Endothelial cell of umbilical vein (primary cell): ENCODE results near the gene UCN3. TPM values are rescaled to one million over a fixed set of nuclear protein-coding genes. Genes with fewer than 3 reads are reported as not detected.

Source experiments
- BruUV-seq: library from RNA; stranded (reverse); fragments of 400-500 nt; replicated peaks from 2 replicates; lab custom pipeline; 2021; lab: Mats Ljungman, UMichigan
- CTCF ChIA-PET: fragments of 300-600, 350-600 bp; sonication (Branson Sonifier 250); formaldehyde crosslinking; loops from one replicate; lab custom pipeline; 2021; ENCODE audit warnings: antibody characterized with exemption, inconsistent platforms; lab: Charles Lee
- POLR2A ChIA-PET: fragments of 300-600, 350-600 bp; sonication (Branson Sonifier 250); formaldehyde crosslinking; loops from one replicate; lab custom pipeline; 2021; ENCODE audit warnings: antibody characterized with exemption, inconsistent platforms; lab: Charles Lee
- DNase-seq: peaks from one replicate; pipeline ENCODE4 v3.0.0-alpha.2; 2011; ENCODE audit warnings: low read depth, low spot score
- FAIRE-seq: peaks from 2 replicates; lab custom pipeline; 2011; peaks lifted over from hg19 to GRCh38; lab: Jason Lieb, UNC
- H2AFZ ChIP-seq: 2 replicates; pipeline ENCODE4 v1.6.0; 2012; ENCODE audit warnings: low read depth, low read length, control low read depth, inconsistent platforms
- H3K27ac ChIP-seq: 2 replicates; pipeline ENCODE4 v1.5.1; 2011; ENCODE audit warnings: low read depth, mild to moderate bottlenecking, control low read depth, low read length, moderate library complexity; ENCODE audit not compliant: insufficient read depth
- H3K27me3 ChIP-seq, 2 experiments: 2 replicates each; pipeline versions ENCODE4 v1.6.0 to v1.6.1; 2011; ENCODE audit warnings: low read length in 2 of 2, mixed read lengths in 1 of 2; ENCODE audit not compliant: control insufficient read depth in 2 of 2, insufficient read depth in 2 of 2
- H3K36me3 ChIP-seq, 2 experiments: 2 replicates in 1 of 2; 3 replicates in 1 of 2; pipeline ENCODE4 v1.5.1; 2011; ENCODE audit warnings: low read length in 2 of 2, mild to moderate bottlenecking in 1 of 2, moderate library complexity in 1 of 2; ENCODE audit not compliant: control insufficient read depth in 2 of 2, insufficient read depth in 2 of 2; ENCODE audit errors: extremely low read depth in 1 of 2
- H3K4me1 ChIP-seq: 3 replicates; pipeline ENCODE4 v1.5.1; 2011; ENCODE audit warnings: mild to moderate bottlenecking, low read length; ENCODE audit not compliant: control insufficient read depth, insufficient read depth; ENCODE audit errors: extremely low read depth
- H3K4me2 ChIP-seq: 2 replicates; pipeline ENCODE4 v1.6.1; 2011; ENCODE audit warnings: low read length, control low read depth, mixed read lengths; ENCODE audit not compliant: insufficient read depth
- H3K4me3 ChIP-seq, 3 experiments: fragments of 200-600 bp in 1 of 3; sonication (generic), shearing (Covaris generic) in 1 of 3; replicated peaks in 1 of 3; 2 replicates each; pipeline ENCODE4 v1.5.1; 2011 to 2016; ENCODE audit warnings: control low read depth in 3 of 3, low read length in 3 of 3, mild to moderate bottlenecking in 2 of 3, inconsistent platforms in 1 of 3, low read depth in 1 of 3, moderate library complexity in 1 of 3; ENCODE audit not compliant: insufficient read depth in 1 of 3
- H3K79me2 ChIP-seq: 2 replicates; pipeline ENCODE4 v1.6.0; 2012; ENCODE audit warnings: low read length, inconsistent platforms; ENCODE audit not compliant: control insufficient read depth, insufficient read depth
- H3K9ac ChIP-seq: replicated peaks from 2 replicates; pipeline ENCODE3; 2011; ENCODE audit warnings: low read length, control low read depth; ENCODE audit not compliant: insufficient read depth; ENCODE audit errors: extremely low read depth
- H3K9me1 ChIP-seq: replicated peaks from 3 replicates; pipeline ENCODE4 v1.6.0; 2011; ENCODE audit warnings: mild to moderate bottlenecking, low read length; ENCODE audit not compliant: control insufficient read depth, insufficient read depth; ENCODE audit errors: extremely low read depth
- H3K9me3 ChIP-seq: replicated peaks from 2 replicates; pipeline ENCODE4 v1.5.1; 2012; ENCODE audit warnings: low read length, inconsistent platforms; ENCODE audit not compliant: control insufficient read depth, insufficient read depth
- H4K20me1 ChIP-seq: replicated peaks from 2 replicates; pipeline ENCODE3; 2011; ENCODE audit warnings: mild to moderate bottlenecking, low read length; ENCODE audit not compliant: control insufficient read depth, insufficient read depth; ENCODE audit errors: extremely low read depth
- CTCF ChIP-seq, 2 donors: IDR thresholded peaks; 1 replicate in 1 of 2; 2 replicates in 1 of 2; pipeline ENCODE4 v1.5.1; 2011; ENCODE audit warnings: low read length in 2 of 2, mild to moderate bottlenecking in 2 of 2, moderate library complexity in 2 of 2, control low read depth in 1 of 2, inconsistent platforms in 1 of 2, low read depth in 1 of 2; ENCODE audit not compliant: insufficient read depth in 1 of 2; ENCODE audit errors: extremely low read depth in 1 of 2
- EZH2 ChIP-seq: IDR thresholded peaks from 2 replicates; pipeline ENCODE4 v1.6.1; 2012; ENCODE audit warnings: borderline replicate concordance, low read depth, mild to moderate bottlenecking, moderate library complexity, low read length, inconsistent platforms; ENCODE audit not compliant: severe bottlenecking
- FOS ChIP-seq: IDR thresholded peaks from 2 replicates; pipeline ENCODE4 v1.6.1; 2011; ENCODE audit warnings: mild to moderate bottlenecking, low read length, moderate library complexity, borderline replicate concordance; ENCODE audit not compliant: insufficient read depth
- GATA2 ChIP-seq: IDR thresholded peaks from 2 replicates; pipeline ENCODE4 v1.7.0; 2011; ENCODE audit warnings: low read depth, mild to moderate bottlenecking, moderate library complexity, mixed read lengths, low read length; ENCODE audit not compliant: insufficient read length, insufficient read depth
- JUN ChIP-seq: IDR thresholded peaks from 2 replicates; pipeline ENCODE4 v1.6.1; 2011; ENCODE audit warnings: borderline replicate concordance, low read depth; ENCODE audit not compliant: insufficient read length, insufficient read depth
- MAX ChIP-seq: IDR thresholded peaks from 2 replicates; pipeline ENCODE4 v1.6.1; 2011; ENCODE audit not compliant: insufficient read depth, insufficient read length
- MYC ChIP-seq: IDR thresholded peaks from one replicate; pipeline ENCODE4 v1.6.1; 2011; ENCODE audit warnings: mild to moderate bottlenecking, low read depth, low read length
- POLR2A ChIP-seq: IDR thresholded peaks from 2 replicates; pipeline ENCODE4 v1.6.1; 2012; ENCODE audit warnings: low read depth, mild to moderate bottlenecking, control low read depth, low read length
- POLR2AphosphoS5 ChIP-seq: IDR thresholded peaks from 2 replicates; pipeline ENCODE4 v1.6.1; 2012; ENCODE audit warnings: low read depth, mild to moderate bottlenecking, control low read depth, low read length, moderate library complexity; ENCODE audit not compliant: insufficient read depth
- dilution Hi-C: fragments of 300-500 bp; cut with MboI; formaldehyde crosslinking; loops from one replicate; pipeline ENCODE4 v1.15.0; 2019; ENCODE audit warnings: low sequenced_read_pairs; ENCODE audit not compliant: extremely low pct_ligation_motif_present
- intact Hi-C: fragments of 100-400 bp; cut with micrococcal nuclease; formaldehyde crosslinking; loops from one replicate; pipeline ENCODE4 v1.10.0; 2022
- polyA plus RNA-seq, 4 experiments: library from polyadenylated mRNA; depleted of rRNA in 3 of 4; stranded (reverse) in 3 of 4; unstranded in 1 of 4; fragments of >200 nt; gene quantifications; 2 replicates each; pipeline versions ENCODE4 v1.2.1 to v1.2.3, GENCODE V29; 2011 to 2012; ENCODE audit warnings: missing spikeins in 1 of 4
- total RNA-seq: library from RNA; stranded (reverse); gene quantifications from 2 replicates; pipeline ENCODE4 v1.2.3, GENCODE V29; 2021

UCN3 gene
- total and polyA plus RNA-seq, 2 donors (not counting 3 experiments of a cell fraction or from before 2014, with no cell fraction given) = not detected

- H3K4me3 ChIP-seq = no peak overlapping the region
- no peaks in the 10 kb centered on the region for H4K20me1 ChIP-seq
- H3K9me3 ChIP-seq = no peaks in the 10 kb centered on the region
- no peaks in the 10 kb centered on the region for H3K79me2 ChIP-seq
- TF ChIP-seq EZH2 (no peak), MAX (no peak), MYC (no peak), POLR2A (no peak), JUN (no peak), FOS (no peak), POLR2AphosphoS5 (no peak), GATA2 (no peak), CTCF (IDR thresholded peaks at IDR 0.05; ENCODE audit: extremely low read depth in 1 of 2, insufficient read depth in 1 of 2, low read depth in 1 of 2, low read length in 2 of 2) (no peak)
- no peak overlapping the region for H3K27ac ChIP-seq
- no peaks in the 10 kb centered on the region for H3K36me3 ChIP-seq
- ChIA-PET POLR2A (no interaction called here), CTCF (no interaction called here)
- intact Hi-C loops = no loop called here
- H3K4me1 ChIP-seq = no peaks in the 10 kb centered on the region
- no TSS peak for BruUV-seq
- H3K4me2 ChIP-seq = no peak overlapping the region
- H2AFZ ChIP-seq = no peak overlapping the region
- H3K27me3 ChIP-seq = peaks cover 0 to 2% of the 10 kb centered on the region in 2 experiments
- H3K9ac ChIP-seq = no peak overlapping the region
- no peaks in the 10 kb centered on the region for H3K9me1 ChIP-seq
- FAIRE-seq = peak; percentile 24
- no peak for DNase-seq
- dilution Hi-C loops = no loop called here
Measured at GRCh38 chr10:5381187-5381586, 16.4 kb downstream of the UCN3 start.
